22Rv1 (cell line): ENCODE measurements around the gene DTYMK.
A peak's percentile ranks its signal among the peaks of the same experiment; 100 is the strongest.

Experiments
- H3K27ac ChIP-seq: fragments of 450-650 bp; 2 replicates; pipeline ENCODE4 v1.5.1; 2017
- ZFX ChIP-seq: fragments of 450-650 bp; IDR thresholded peaks from 2 replicates; pipeline ENCODE4 v1.6.1; 2017; ENCODE audit warnings: antibody characterized with exemption, borderline replicate concordance
- TF ChIP-seq, protein P1 (sequence below): fragments of 450-650 bp; IDR thresholded peaks from 2 replicates; pipeline ENCODE4 v1.5.1; 2017; ENCODE audit warnings: mild to moderate bottlenecking

The DTYMK gene

DNA sequence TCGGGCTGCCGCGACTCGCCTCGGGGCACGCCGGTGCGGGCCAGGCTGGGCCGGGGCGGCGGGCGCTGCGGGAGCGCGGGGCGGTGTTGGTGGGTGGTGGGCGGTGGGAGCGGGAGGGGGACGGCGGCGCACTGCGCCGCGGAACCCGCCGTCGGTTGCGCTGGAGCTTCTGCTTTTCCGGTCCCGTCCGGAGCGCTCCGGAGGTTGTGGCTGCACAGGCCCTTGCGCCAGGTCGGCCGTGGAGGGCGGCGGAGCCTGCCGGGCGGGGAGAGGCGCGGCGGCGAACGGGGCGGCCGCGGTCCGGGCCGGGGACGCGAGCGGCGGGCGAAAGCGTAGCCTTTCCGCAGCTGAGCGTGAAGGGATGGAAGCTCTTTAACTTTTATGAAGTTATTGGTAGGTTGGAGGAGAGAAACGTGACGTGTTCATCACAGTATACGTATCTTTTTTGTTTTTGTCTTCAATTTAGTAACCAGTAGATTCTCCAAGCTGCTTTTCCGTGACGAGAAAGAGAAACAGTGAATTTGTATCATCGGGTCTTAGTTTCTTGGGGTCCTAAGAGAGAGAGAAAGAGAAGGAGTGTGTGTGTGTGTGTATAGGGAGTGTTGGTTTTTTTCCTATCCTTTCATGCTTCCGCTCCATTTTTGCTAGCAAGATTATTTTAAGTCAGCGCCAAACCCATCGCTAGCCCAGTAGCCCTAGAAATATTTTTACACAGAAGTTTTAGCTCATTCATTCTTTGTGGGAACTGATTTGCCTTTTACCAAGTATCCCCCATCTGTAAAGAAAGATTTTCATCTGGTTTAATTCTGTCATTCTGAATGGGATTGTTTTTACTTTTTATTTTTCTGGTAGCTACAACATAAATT, 48.6 kb downstream of the DTYMK start:
- TF ChIP-seq, protein P1, sequence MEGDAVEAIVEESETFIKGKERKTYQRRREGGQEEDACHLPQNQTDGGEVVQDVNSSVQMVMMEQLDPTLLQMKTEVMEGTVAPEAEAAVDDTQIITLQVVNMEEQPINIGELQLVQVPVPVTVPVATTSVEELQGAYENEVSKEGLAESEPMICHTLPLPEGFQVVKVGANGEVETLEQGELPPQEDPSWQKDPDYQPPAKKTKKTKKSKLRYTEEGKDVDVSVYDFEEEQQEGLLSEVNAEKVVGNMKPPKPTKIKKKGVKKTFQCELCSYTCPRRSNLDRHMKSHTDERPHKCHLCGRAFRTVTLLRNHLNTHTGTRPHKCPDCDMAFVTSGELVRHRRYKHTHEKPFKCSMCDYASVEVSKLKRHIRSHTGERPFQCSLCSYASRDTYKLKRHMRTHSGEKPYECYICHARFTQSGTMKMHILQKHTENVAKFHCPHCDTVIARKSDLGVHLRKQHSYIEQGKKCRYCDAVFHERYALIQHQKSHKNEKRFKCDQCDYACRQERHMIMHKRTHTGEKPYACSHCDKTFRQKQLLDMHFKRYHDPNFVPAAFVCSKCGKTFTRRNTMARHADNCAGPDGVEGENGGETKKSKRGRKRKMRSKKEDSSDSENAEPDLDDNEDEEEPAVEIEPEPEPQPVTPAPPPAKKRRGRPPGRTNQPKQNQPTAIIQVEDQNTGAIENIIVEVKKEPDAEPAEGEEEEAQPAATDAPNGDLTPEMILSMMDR = no peak
- no peak for TF ChIP-seq ZFX
- H3K27ac ChIP-seq = peak overlapping the region; percentile 94

DNA sequence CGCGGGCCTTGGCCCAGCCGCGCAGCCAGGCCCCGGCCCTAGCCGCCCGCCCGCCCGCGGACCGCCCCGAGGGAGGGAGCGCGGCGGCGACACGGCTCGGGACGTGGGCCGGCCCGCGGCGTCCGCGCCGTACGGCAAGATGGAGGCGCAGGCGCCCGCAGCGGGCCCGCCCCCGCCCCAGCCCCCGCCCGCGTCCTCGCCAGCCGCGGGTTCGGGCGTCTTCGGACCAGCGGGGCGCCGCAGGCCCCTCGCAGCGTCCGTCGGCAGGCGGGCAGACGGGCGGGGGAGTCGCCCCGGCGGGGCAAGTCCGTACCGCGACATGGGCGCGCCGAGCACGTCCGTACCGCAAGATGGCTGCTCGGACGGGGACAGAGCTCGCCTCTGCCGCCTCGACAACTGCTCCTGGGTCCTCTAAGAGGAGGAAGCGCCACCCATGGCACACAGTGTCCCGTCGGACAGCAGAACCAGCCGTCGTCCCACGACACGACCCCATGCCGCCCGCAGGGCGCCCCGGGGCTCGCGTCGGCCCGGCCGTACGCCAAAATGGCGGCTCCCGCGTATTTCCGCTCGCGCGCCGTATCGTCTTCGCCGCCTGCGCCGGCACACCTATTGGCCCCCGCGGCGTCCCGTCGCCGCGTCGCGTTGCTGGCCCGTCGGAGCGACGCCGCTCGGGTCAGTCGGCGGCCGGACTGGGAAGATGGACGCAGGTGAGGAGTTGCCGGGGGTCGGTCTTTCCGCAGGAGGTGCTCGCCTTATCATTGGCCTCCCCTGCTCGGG, 49.4 kb downstream of the DTYMK start, which contains the start of the genes ATG4B and THAP4:
Gene ATG4B, plus strand, starts transcription at position 676 of the 777 bp plus-strand sequence. Its CDS starts 22 bp downstream, at position 698.
Gene THAP4, minus strand, starts transcription at position 141 of the 777 bp plus-strand sequence. CDS start 141 bp downstream, outside the sequence.
- no peak for TF ChIP-seq ZFX
- TF ChIP-seq, protein P1 = no peak
- peak within 1 kb of the TSS; percentile 94 for H3K27ac ChIP-seq

DNA sequence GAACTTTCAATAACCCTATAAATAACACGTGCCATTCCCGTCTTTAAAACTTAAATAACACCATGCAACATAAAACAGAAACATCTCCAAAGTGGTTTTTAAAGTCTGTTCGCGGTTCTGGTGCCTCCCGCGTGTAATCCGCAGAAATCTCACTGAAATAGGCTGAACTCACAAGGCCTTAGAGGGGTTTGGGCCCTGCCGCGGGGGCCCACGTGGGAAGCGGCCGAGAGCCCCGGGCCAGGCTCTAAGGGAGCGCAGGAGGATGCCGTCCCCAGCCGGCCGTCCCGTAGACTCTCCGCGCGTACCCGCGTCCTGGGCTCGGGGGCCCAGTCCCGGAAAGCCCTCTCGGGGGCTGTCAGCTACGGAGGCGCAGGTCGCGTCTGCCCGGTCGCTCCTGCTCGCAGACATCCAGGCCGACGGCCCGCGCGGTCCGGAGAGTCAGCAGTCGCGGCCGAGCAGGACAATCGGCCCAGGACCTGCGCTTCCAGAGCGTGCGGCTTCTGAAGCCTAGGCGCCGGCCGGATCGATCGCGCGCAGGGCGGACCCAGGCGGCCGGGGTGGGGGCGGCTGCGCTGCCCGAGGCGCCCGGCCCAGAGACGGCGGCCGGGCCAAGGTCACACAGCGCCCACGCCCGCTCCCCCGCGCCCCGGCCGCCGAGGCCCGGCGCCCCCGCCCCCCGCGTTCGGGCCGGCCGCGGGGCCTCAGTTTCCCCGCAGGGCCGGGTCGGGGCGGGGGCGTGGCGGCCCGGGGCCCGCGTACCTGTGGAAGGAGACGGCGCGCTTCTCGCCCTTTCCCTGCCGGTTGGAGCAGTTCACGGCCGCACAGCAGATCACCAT, 50.2 kb downstream of the DTYMK start:
- peak overlapping the region; percentile 94 for H3K27ac ChIP-seq
- TF ChIP-seq, protein P1 = no peak
- TF ChIP-seq ZFX = no peak

DNA sequence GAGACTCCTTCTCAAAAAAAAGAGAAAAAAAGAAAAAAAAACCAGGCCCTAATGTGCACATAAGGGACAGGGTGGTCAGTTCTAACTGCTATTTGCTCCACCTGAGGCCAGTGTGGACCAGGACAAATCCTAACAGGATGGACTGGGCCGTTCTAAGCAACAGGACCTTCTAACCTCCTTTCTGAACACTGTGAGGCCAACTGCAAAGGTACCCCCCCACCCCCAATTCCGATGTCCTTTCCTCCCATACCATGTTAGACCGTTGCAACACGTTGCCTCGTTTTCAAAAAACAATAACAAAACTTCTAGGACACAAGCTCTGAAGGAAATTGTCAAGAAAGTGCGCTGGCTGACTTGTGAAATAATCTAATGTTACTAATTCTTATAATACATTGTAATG, 50.9 kb downstream of the DTYMK start:
- TF ChIP-seq ZFX = no peak
- TF ChIP-seq, protein P1 = no peak
- peak overlapping the region; percentile 94 for H3K27ac ChIP-seq

DNA sequence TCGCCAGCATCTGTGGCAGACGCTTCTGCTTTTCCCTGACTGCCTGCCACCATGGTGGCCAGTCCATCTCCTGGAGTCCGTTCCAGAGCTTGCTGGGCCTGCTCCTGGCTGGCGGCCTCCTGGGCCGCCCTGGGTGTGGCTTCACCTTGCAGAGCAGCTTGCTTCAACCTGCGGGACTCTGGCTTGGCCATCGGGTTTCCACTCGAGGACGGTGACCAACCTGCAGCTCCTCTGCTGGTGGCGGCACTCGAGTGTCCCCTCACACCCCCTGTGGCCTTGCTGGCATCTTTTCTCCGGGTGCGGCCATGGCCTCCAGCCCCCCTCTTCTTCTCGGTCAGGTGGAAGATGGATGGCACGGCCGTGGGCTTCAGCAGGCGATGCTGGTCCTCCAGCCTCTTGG, 53.1 kb downstream of the DTYMK start:
- H3K27ac ChIP-seq = no peak overlapping the region
- TF ChIP-seq, protein P1 = no peak
- no peak for TF ChIP-seq ZFX

DNA sequence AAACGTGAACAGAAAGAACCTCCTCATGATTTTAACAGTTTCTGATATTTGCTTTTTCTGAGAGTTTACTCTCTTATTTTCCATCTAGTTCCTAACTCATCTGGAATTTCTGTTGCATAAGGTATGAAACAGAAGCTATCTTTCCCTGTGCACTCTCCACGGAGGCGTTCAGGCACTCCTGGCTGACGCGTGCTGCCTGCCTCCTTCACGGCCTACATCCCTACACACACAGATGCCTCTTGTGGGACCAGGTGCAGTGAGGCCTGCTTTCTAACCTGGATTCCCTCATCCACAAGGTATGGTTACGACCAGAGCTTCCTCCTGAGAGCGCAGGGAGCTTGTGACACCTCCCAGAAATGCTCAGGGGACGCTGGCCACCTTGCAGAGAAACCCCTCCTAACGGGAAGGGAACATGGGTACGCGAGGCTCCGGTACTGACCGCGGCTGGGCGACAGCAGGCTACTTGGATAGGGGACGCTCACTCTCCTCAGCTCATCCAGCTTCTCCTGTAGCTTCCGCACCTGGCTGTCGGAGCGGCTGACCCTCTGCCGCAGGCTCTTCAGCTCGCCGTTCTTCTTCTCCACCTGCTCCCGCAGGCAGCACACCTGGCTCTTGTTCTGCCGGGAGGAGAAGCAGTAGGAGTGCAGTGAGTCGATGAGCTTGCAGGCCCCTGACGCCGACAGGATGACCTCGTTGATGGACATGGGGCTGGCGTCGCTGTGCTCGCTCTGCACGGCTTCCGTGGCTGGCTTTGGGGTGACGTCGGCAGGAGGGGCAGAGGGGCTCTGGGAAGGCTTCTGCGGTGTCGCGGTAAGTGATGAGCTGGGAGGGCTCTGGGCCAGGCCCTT, 53.9 kb downstream of the DTYMK start:
- TF ChIP-seq, protein P1 = no peak
- no peak for TF ChIP-seq ZFX
- no peak overlapping the region for H3K27ac ChIP-seq
